ENCODE results near the gene UBE2V1. TPM values are rescaled to one million over a fixed set of nuclear protein-coding genes. Genes with fewer than 3 reads are reported as not detected.

The UBE2V1 gene
- total and polyA plus RNA-seq, 2 of the 13 experiments (the other 11 are each of a cell fraction or from before 2014, with no cell fraction given) = 81.3 to 132 TPM

- peak; percentile 5 for TF ChIP-seq ZNF407 (CRISPR knock-in tag; IDR thresholded peaks at IDR 0.05; ENCODE audit: not compliant biosample characterization)
- TF ChIP-seq ZEB1 (IDR thresholded peaks at IDR 0.05; ENCODE audit: insufficient replicate concordance, low read depth) = peak; percentile 66
- TF ChIP-seq ZNF280B (CRISPR knock-in tag; IDR thresholded peaks at IDR 0.05; ENCODE audit: borderline replicate concordance) = no peak
- TF ChIP-seq RFXANK (CRISPR knock-in tag; IDR thresholded peaks at IDR 0.05) = no peak
- peak; percentile 57; the same call in 1 of the 2 replicates for TF ChIP-seq MTERF4 (CRISPR knock-in tag; IDR thresholded peaks at IDR 0.05)
- TF ChIP-seq HCFC1 (IDR thresholded peaks at IDR 0.05; ENCODE audit: low read depth, low read length) = no peak
- 0 out of 4 replicates have a peak, but pooled peaks of 1 of the 2 experiments have one; percentile 34 for TF ChIP-seq HMGXB4 (CRISPR knock-in tag; IDR thresholded peaks at IDR 0.05; ENCODE audit: borderline replicate concordance in 1 of 2, low read depth in 1 of 2)
- TF ChIP-seq RFXAP (CRISPR knock-in tag; IDR thresholded peaks at IDR 0.05; ENCODE audit: borderline replicate concordance) = no peak
- TF ChIP-seq AKAP8 (CRISPR knock-in tag; IDR thresholded peaks at IDR 0.05) = 0 out of 2 replicates have a peak, but pooled peaks have one; percentile 24
- no peak for TF ChIP-seq ZNF607 (CRISPR knock-in tag; IDR thresholded peaks at IDR 0.05; ENCODE audit: borderline replicate concordance)
- 0 out of 2 replicates have a peak, but pooled peaks have one; percentile 40 for TF ChIP-seq SMAD1 (CRISPR knock-in tag; IDR thresholded peaks at IDR 0.05; ENCODE audit: borderline replicate concordance, low read depth)
Measured at GRCh38 chr20:50152394-50153152, 39.6 kb upstream of the UBE2V1 start (continued).
